H1 (cell line): Measurements from ENCODE around the gene KRTAP2-4.

Experiments
- ATF2 ChIP-seq: IDR thresholded peaks from 2 replicates; pipeline ENCODE4 v1.6.1; 2012; ENCODE audit warnings: low read length, inconsistent platforms
- CTCF ChIP-seq, 3 experiments: IDR thresholded peaks; 1 replicate in 2 of 3; 2 replicates in 1 of 3; pipeline versions ENCODE4 v1.5.1 to v1.6.1; 2011; ENCODE audit warnings: low read length in 3 of 3, mild to moderate bottlenecking in 3 of 3, inconsistent platforms in 2 of 3, low read depth in 1 of 3, moderate library complexity in 1 of 3; ENCODE audit not compliant: insufficient read depth in 1 of 3; ENCODE audit errors: control extremely low read depth in 1 of 3
- EZH2 ChIP-seq: fragments of 200-600 bp; sonication (generic); IDR thresholded peaks from 2 replicates; pipeline ENCODE4 v1.7.1; 2012; ENCODE audit warnings: low read depth, mild to moderate bottlenecking, moderate library complexity, low read length, inconsistent platforms; ENCODE audit not compliant: severe bottlenecking
- FOSL1 ChIP-seq: IDR thresholded peaks from 2 replicates; pipeline ENCODE4 v1.6.1; 2011; ENCODE audit warnings: mild to moderate bottlenecking, low read depth, low read length, moderate library complexity; ENCODE audit not compliant: insufficient read depth
- HDAC2 ChIP-seq, 2 experiments: fragments of 300-600 bp in 1 of 2; sonication (generic) in 1 of 2; IDR thresholded peaks; 2 replicates each; pipeline ENCODE4 v1.6.1; 2011 to 2012; ENCODE audit warnings: low read depth in 2 of 2, low read length in 2 of 2, mild to moderate bottlenecking in 2 of 2, moderate library complexity in 2 of 2, borderline replicate concordance in 1 of 2, inconsistent platforms in 1 of 2
- POLR2A ChIP-seq, 2 experiments: IDR thresholded peaks; 1 replicate in 1 of 2; 2 replicates in 1 of 2; pipeline ENCODE4 v1.6.1; 2011; ENCODE audit warnings: low read depth in 2 of 2, low read length in 2 of 2, mild to moderate bottlenecking in 2 of 2; ENCODE audit errors: control extremely low read depth in 1 of 2
- POLR2AphosphoS5 ChIP-seq: IDR thresholded peaks from 2 replicates; pipeline ENCODE4 v1.6.1; 2011; ENCODE audit warnings: low read depth, low read length
- RAD21 ChIP-seq, 2 experiments: IDR thresholded peaks in 1 of 2; conservative IDR thresholded peaks in 1 of 2; 2 replicates each; pipeline ENCODE4 v1.6.1; 2011; ENCODE audit warnings: low read depth in 2 of 2, low read length in 2 of 2, improper control_type of control experiment in 1 of 2, inconsistent platforms in 1 of 2, mild to moderate bottlenecking in 1 of 2, moderate library complexity in 1 of 2
- SUZ12 ChIP-seq: fragments of 200-600 bp; sonication (generic); IDR thresholded peaks from 2 replicates; pipeline ENCODE4 v1.6.1; 2012; ENCODE audit warnings: mild to moderate bottlenecking, inconsistent platforms, low read length, moderate library complexity, mixed read lengths
- TCF12 ChIP-seq: IDR thresholded peaks from 2 replicates; pipeline ENCODE4 v1.6.1; 2011; ENCODE audit warnings: low read depth, mild to moderate bottlenecking, low read length
- YY1 ChIP-seq: IDR thresholded peaks from 2 replicates; pipeline ENCODE4 v1.6.1; 2011; ENCODE audit warnings: low read depth, mild to moderate bottlenecking, low read length

- TF ChIP-seq POLR2AphosphoS5, result no peak
- no peak for TF ChIP-seq EZH2
- no peak for TF ChIP-seq CTCF (IDR thresholded peaks at IDR 0.05; ENCODE audit: control extremely low read depth in 1 of 3, insufficient read depth in 1 of 3, low read depth in 1 of 3, low read length in 3 of 3)
- TF ChIP-seq RAD21 (IDR thresholded peaks at IDR 0.05 in 1 of 2, conservative IDR thresholded peaks at IDR 0.05 in 1 of 2; ENCODE audit: low read depth in 2 of 2, low read length in 2 of 2), result no peak
- TF ChIP-seq ATF2, result no peak
- TF ChIP-seq POLR2A (IDR thresholded peaks at IDR 0.05; ENCODE audit: control extremely low read depth in 1 of 2, low read depth in 2 of 2, low read length in 2 of 2), result no peak
- TF ChIP-seq TCF12, result no peak
- TF ChIP-seq HDAC2 (IDR thresholded peaks at IDR 0.05; ENCODE audit: borderline replicate concordance in 1 of 2, low read depth in 2 of 2, low read length in 2 of 2), result no peak
- no peak for TF ChIP-seq YY1
- TF ChIP-seq FOSL1, result no peak
- no peak for TF ChIP-seq SUZ12
Measured at GRCh38 chr17:41026715-41027471, 38.8 kb downstream of the KRTAP2-4 start, which contains the start of gene KRTAP1-5.
